ENCODE data around the gene SDR39U1. TPM values are rescaled to one million over a fixed set of nuclear protein-coding genes. Genes with fewer than 3 reads are reported as not detected.
"Not testable (repeated sequence)": the region's sequence is repeated elsewhere in the genome, so short reads cannot be mapped to it uniquely, and the experiment has no call there.

SDR39U1 gene
- total RNA-seq (2014; rRNA removed; shearing (Covaris generic)) = 8.6 and 11.3 TPM in 2 replicates

GRCh38 chr14:24442240-24443052, at the start of gene SDR39U1:
Gene SDR39U1, minus strand, starts transcription at chr14:24442776. Its CDS starts 7 bp downstream, at chr14:24442769.
- peak; percentile 99 for DNase-seq (ENCODE audit: low spot score)

- DNase-seq (ENCODE audit: low spot score) = not testable (repeated sequence)
These were observed 49.2 kb upstream of the SDR39U1 start for GRCh38 chr14:24491586-24492408.

- DNase-seq (ENCODE audit: low spot score) = peak; percentile 60
These were observed 41.2 kb upstream of the SDR39U1 start for GRCh38 chr14:24483604-24484252.

- DNase-seq (ENCODE audit: low spot score) = peak; percentile 72
These were observed 40.2 kb upstream of the SDR39U1 start for GRCh38 chr14:24482699-24483303.

GRCh38 chr14:24481622-24482324, 39.2 kb upstream of the SDR39U1 start:
- peak; percentile 36 for DNase-seq (ENCODE audit: low spot score)

GRCh38 chr14:24479999-24480398, 37.4 kb upstream of the SDR39U1 start:
- not testable (repeated sequence) for DNase-seq (ENCODE audit: low spot score)

- DNase-seq (ENCODE audit: low spot score) = no peak
These were observed 32.7 kb upstream of the SDR39U1 start for GRCh38 chr14:24475261-24475660.

- DNase-seq (ENCODE audit: low spot score) = no peak
These were observed 30.6 kb upstream of the SDR39U1 start for GRCh38 chr14:24473211-24473610.

- not testable (repeated sequence) for DNase-seq (ENCODE audit: low spot score)
These were observed 27.9 kb upstream of the SDR39U1 start for GRCh38 chr14:24470450-24470849.

- no peak for DNase-seq (ENCODE audit: low spot score)
These were observed 23.2 kb upstream of the SDR39U1 start for GRCh38 chr14:24465805-24466204.

- DNase-seq (ENCODE audit: low spot score) = no peak
These were observed 22.8 kb upstream of the SDR39U1 start for GRCh38 chr14:24465368-24465767.

GRCh38 chr14:24463884-24464785, 21.6 kb upstream of the SDR39U1 start:
- no peak for DNase-seq (ENCODE audit: low spot score)

GRCh38 chr14:24463017-24463883, 20.7 kb upstream of the SDR39U1 start:
- no peak for DNase-seq (ENCODE audit: low spot score)

GRCh38 chr14:24461336-24461735, 18.8 kb upstream of the SDR39U1 start:
- no peak for DNase-seq (ENCODE audit: low spot score)

- DNase-seq (ENCODE audit: low spot score) = no peak
These were observed 16.8 kb upstream of the SDR39U1 start for GRCh38 chr14:24459331-24459730.

- DNase-seq (ENCODE audit: low spot score) = no peak
These were observed 16.2 kb upstream of the SDR39U1 start for GRCh38 chr14:24458736-24459135.

- no peak for DNase-seq (ENCODE audit: low spot score)
These were observed 14.4 kb upstream of the SDR39U1 start for GRCh38 chr14:24456980-24457379.

GRCh38 chr14:24450828-24451227, 8.3 kb upstream of the SDR39U1 start:
- DNase-seq (ENCODE audit: low spot score) = not testable (repeated sequence)

GRCh38 chr14:24443053-24443665, 583 bp upstream of the SDR39U1 start:
- no peak for DNase-seq (ENCODE audit: low spot score)
